Right hindlimb (tissue), 1 donor: ENCODE data around the gene CDK6.
"Not testable (repeated sequence)": the region's sequence is repeated elsewhere in the genome, so short reads cannot be mapped to it uniquely, and the experiment has no call there.

Experiments
- DNase-seq: peaks from one replicate; pipeline ENCODE4 v3.0.0-alpha.2; 2018

CDK6 gene

GRCh38 chr7:92757311-92757910 is 79.0 kb downstream of the CDK6 start:
- not testable (repeated sequence) for DNase-seq

GRCh38 chr7:92755680-92756079 is 80.7 kb downstream of the CDK6 start:
- DNase-seq: no peak

- peak; percentile 67 for DNase-seq
Measured at GRCh38 chr7:92754919-92755581, 81.3 kb downstream of the CDK6 start.

- no peak for DNase-seq
Measured at GRCh38 chr7:92753614-92754013, 82.8 kb downstream of the CDK6 start.

- DNase-seq: no peak
Measured at GRCh38 chr7:92751902-92752901, 84.2 kb downstream of the CDK6 start.

- no peak for DNase-seq
Measured at GRCh38 chr7:92750946-92751345, 85.4 kb downstream of the CDK6 start.

- no peak for DNase-seq
Measured at GRCh38 chr7:92750447-92750839, 85.9 kb downstream of the CDK6 start.

GRCh38 chr7:92749832-92750446 is 86.4 kb downstream of the CDK6 start:
- DNase-seq: no peak

- no peak for DNase-seq
Measured at GRCh38 chr7:92749327-92749755, 87.0 kb downstream of the CDK6 start.

- DNase-seq: no peak
Measured at GRCh38 chr7:92748495-92748894, 87.9 kb downstream of the CDK6 start.

- DNase-seq: no peak
Measured at GRCh38 chr7:92747041-92747835, 89.1 kb downstream of the CDK6 start.

- no peak for DNase-seq
Measured at GRCh38 chr7:92745241-92745640, 91.1 kb downstream of the CDK6 start.

- not testable (repeated sequence) for DNase-seq
Measured at GRCh38 chr7:92744180-92744579, 92.2 kb downstream of the CDK6 start.

GRCh38 chr7:92742186-92742585 is 94.2 kb downstream of the CDK6 start:
- DNase-seq: no peak

- DNase-seq: no peak
Measured at GRCh38 chr7:92740700-92741126, 95.7 kb downstream of the CDK6 start.

- DNase-seq: no peak
Measured at GRCh38 chr7:92740134-92740533, 96.2 kb downstream of the CDK6 start.

- DNase-seq: no peak
Measured at GRCh38 chr7:92739091-92739490, 97.3 kb downstream of the CDK6 start.

GRCh38 chr7:92737706-92738105 is 98.7 kb downstream of the CDK6 start:
- no peak for DNase-seq

GRCh38 chr7:92736870-92737269 is 99.5 kb downstream of the CDK6 start:
- no peak for DNase-seq

- no peak for DNase-seq
Measured at GRCh38 chr7:92735707-92736106, 100.7 kb downstream of the CDK6 start.

- DNase-seq: no peak
Measured at GRCh38 chr7:92732316-92733036, 103.9 kb downstream of the CDK6 start.
